ENCODE results near the gene LAP3.

- no peak for TF ChIP-seq CTCF (IDR thresholded peaks at IDR 0.05)
- no peak for TF ChIP-seq POLR2A (IDR thresholded peaks at IDR 0.05)
Measured at GRCh38 chr4:17577665-17578481, 875 bp downstream of the LAP3 start.
